Heart left ventricle (tissue), 16 donors: Measurements from ENCODE around the gene TMEM266. TPM values are rescaled to one million over a fixed set of nuclear protein-coding genes. Genes with fewer than 3 reads are reported as not detected.

ENCODE experiments used
- ATAC-seq, 4 donors: fragments of 200-7000 bp; cut with Tn5 transposase; one replicate each; pipeline ENCODE4 v1.9.1; 2020 to 2022; ENCODE audit warnings: moderate library complexity in 4 of 4, mild to moderate bottlenecking in 3 of 4, moderate number of reproducible peaks in 1 of 4
- DNase-seq, 5 donors: peaks; one replicate each; pipeline ENCODE4 v3.0.0-alpha.2; 2020
- H3K27ac ChIP-seq, 12 donors: fragments of 200-600 bp; sonication (generic) in 4 of 12; one replicate each; pipeline versions ENCODE4 v1.5.0 to v1.8.0; 2016 to 2022; ENCODE audit warnings: mild to moderate bottlenecking in 2 of 12
- H3K27me3 ChIP-seq, 9 donors: fragments of 200-600 bp; sonication (generic) in 2 of 9; one replicate each; pipeline versions ENCODE4 v1.5.1 to v1.8.0; 2016 to 2022; ENCODE audit warnings: mild to moderate bottlenecking in 3 of 9
- H3K36me3 ChIP-seq, 9 donors: fragments of 200-600 bp; sonication (generic) in 2 of 9; one replicate each; pipeline versions ENCODE4 v1.5.0 to v1.8.0; 2018 to 2022; ENCODE audit warnings: mild to moderate bottlenecking in 2 of 9
- H3K4me1 ChIP-seq, 12 donors: fragments of 200-600 bp; sonication (generic) in 4 of 12; one replicate each; pipeline versions ENCODE4 v1.5.0 to v1.8.0; 2016 to 2022; ENCODE audit warnings: mild to moderate bottlenecking in 3 of 12
- H3K4me3 ChIP-seq, 12 donors: fragments of 200-600 bp; sonication (generic) in 4 of 12; one replicate each; pipeline versions ENCODE4 v1.5.0 to v1.8.0; 2017 to 2022; ENCODE audit warnings: mild to moderate bottlenecking in 9 of 12, moderate library complexity in 4 of 12
- H3K9me3 ChIP-seq, 12 donors: fragments of 200-600 bp; sonication (generic) in 4 of 12; one replicate each; pipeline versions ENCODE4 v1.5.0 to v1.8.0; 2016 to 2022; ENCODE audit warnings: mild to moderate bottlenecking in 1 of 12
- POLR2A ChIP-seq, 2 donors: fragments of 450-650 bp; IDR thresholded peaks; one replicate each; pipeline ENCODE4 v1.6.1; 2017; ENCODE audit warnings: antibody characterized with exemption in 2 of 2, mild to moderate bottlenecking in 2 of 2, moderate library complexity in 2 of 2
- WGBS, 4 donors: extraction: QIAGEN DNeasy Blood & Tissue Kit in 2 of 4; methylation state at CpG; one replicate each; pipeline versions ENCODE4 v1.1.5 to v1.1.7; 2013 to 2018; 5-methylcytosine and 5-hydroxymethylcytosine counted together
- intact Hi-C, 10 donors: fragments of 100-400 bp; cut with DNase I; formaldehyde crosslinking; loops; one replicate each; pipeline versions ENCODE4 v1.11.1 to v1.14.2; 2022
- polyA plus RNA-seq, 2 donors: library from polyadenylated mRNA; stranded (reverse); fragments of 200-250 nt; gene quantifications; one replicate each; pipeline ENCODE4 v1.2.3, GENCODE V29; 2013
- total RNA-seq, 9 donors: library from RNA; depleted of rRNA in 2 of 9; stranded (reverse); fragments of >200 nt in 2 of 9; fragmentation: NEBNext Ultra II Directional in 3 of 9; extraction: Animal tissue kit (Norgen Biotek cat#: 25700) in 3 of 9; gene quantifications; one replicate each; pipeline versions ENCODE4 v1.1.0 to v1.2.4, GENCODE V29; 2016 to 2023
- TF ChIP-seq, protein P1 (sequence below), 12 donors: fragments of 200-600 bp; sonication (generic) in 4 of 12; IDR thresholded peaks; one replicate each; pipeline versions ENCODE4 v1.5.0 to v1.8.0; 2018 to 2022; ENCODE audit warnings: antibody characterized with exemption in 12 of 12, mild to moderate bottlenecking in 5 of 12
- donor health status: ischemic (EF 13 %, LVEDD 7.1; RV severe dilation, severe dysfunction).
- donor health status: healthy with polysubstance abuse.
- donor health status: DM: no; HTN: yes; CAD: no.
- donor health status: DM: no; HTN: no; CAD: no.
- donor health status: ischemic (EF 25% LVEDD 6.9; RV normal size, moderate dysfunction).
- donor health status: ischemic (EF 25% LVEDD 5.7; RV mildly dilated, moderate dysfunction).
- donor health status: healthy.
- donor health status: DM: yes; HTN: yes; CAD: no.
- donor health status: ischemic (EF 35%, LVEDD 5.7; RV mildly dilated, moderate dysfunction).
- donor health status: nonischemic (EF 11% LVEDD 7.7; RV severe dilation, severe dysfunction).
- donor health status: DM: yes; HTN: yes; CAD: no.
- donor health status: PGD.
- donor health status: ischemic (EF 29% LVEDD 5.4; RV normal size, mild dysfunction).
- donor health status: nonischemic (EF 23%, LVEDD 6.1; RV moderate dilation, normal function).

The TMEM266 gene
- total and polyA plus RNA-seq, 11 donors, result 0.03 to 0.38 (median 0.28) TPM; not detected in 6

DNA sequence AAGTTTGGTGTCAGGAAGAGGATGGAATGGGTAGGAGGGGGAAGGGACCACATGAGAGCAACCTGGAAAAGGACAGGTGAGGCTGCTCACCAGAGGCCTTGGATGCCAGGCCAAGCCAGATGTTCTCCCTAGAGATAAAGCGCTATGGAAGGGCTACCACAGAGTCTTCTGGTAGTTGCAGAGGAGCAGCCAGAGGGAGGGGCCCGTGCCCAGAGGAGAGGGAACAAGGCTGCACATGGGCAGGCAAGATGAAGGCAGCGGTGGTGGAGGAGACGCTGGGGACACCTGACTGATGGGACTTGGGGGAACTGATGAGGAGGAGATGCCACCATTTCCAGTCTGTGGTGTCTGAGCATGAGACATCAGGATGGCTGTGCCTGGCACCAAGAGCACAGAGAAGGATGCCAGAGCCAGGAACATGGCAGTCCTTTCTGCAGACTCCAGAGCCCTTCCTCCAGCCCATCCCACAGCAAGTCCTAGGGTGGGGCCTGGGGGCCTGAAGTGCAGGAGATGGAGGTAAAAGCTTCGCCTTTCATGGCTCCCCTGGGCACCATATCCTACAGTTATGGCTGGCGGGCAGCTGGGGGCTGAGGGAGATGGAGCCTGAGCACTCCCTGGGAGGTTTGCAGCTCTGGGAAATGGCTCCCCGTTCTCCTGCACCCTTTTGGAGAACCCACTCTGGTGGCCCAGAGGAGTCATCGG lies 148.4 kb downstream of the TMEM266 start:
- intact Hi-C loops, result no loop called here
- H3K27ac ChIP-seq, result no peak overlapping the region
- H3K4me1 ChIP-seq, result peaks cover 0 to 15% (median 7%) of the 10 kb centered on the region in 12 donors
- no peaks in the 10 kb centered on the region for H3K9me3 ChIP-seq
- H3K4me3 ChIP-seq, result no peak overlapping the region
- no peak for TF ChIP-seq POLR2A (IDR thresholded peaks at IDR 0.05)
- TF ChIP-seq, protein P1, sequence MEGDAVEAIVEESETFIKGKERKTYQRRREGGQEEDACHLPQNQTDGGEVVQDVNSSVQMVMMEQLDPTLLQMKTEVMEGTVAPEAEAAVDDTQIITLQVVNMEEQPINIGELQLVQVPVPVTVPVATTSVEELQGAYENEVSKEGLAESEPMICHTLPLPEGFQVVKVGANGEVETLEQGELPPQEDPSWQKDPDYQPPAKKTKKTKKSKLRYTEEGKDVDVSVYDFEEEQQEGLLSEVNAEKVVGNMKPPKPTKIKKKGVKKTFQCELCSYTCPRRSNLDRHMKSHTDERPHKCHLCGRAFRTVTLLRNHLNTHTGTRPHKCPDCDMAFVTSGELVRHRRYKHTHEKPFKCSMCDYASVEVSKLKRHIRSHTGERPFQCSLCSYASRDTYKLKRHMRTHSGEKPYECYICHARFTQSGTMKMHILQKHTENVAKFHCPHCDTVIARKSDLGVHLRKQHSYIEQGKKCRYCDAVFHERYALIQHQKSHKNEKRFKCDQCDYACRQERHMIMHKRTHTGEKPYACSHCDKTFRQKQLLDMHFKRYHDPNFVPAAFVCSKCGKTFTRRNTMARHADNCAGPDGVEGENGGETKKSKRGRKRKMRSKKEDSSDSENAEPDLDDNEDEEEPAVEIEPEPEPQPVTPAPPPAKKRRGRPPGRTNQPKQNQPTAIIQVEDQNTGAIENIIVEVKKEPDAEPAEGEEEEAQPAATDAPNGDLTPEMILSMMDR (IDR thresholded peaks at IDR 0.05), result no peak
- WGBS, 4 donors, result 86 to 90% (median 88%) methylated on average over 7 to 8 of the region's 8 CpGs
- DNase-seq (peak in 1 of 5 donors; percentile 19), ATAC-seq (no peak)
- H3K27me3 ChIP-seq, result no peaks in the 10 kb centered on the region
- peaks cover 0 to 41% (median 30%) of the 10 kb centered on the region in 9 donors for H3K36me3 ChIP-seq

DNA sequence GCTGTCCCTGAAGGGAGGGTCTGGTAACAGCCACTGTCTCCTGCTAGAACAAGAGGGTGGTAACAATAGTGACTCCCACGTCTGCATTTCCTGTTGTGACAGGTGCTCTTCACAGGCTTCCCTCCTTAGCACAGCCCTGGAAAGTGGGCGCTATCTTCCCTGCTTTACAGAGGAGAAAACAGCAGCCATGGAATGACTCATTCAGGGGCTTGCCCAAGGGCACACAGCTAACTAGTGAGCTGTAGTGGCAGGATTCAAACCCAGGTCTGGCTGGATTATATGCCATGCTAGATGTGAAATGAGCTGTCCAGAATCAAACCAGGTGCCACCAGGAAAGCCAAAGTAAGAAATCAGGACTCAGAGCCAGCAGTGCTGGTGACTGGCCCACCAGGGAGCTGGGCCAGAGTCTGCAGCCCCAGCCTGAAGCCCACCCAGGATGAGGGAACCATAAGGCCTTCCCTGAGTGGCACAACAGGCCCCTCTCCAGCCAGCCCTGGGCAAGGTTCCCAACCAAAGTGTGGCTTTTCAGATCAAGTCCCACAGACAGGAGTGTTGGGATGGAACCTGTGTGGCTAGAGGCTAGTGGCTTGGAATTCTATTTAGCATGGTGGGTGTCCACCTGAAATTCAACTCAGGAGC lies 149.1 kb downstream of the TMEM266 start:
- intact Hi-C loops, result no loop called here
- DNase-seq, result peak in 1 of 5 donors; percentile 4
- no peaks in the 10 kb centered on the region for H3K27me3 ChIP-seq
- no peak overlapping the region for H3K27ac ChIP-seq
- TF ChIP-seq, protein P1 (IDR thresholded peaks at IDR 0.05), result no peak
- TF ChIP-seq POLR2A (IDR thresholded peaks at IDR 0.05), result no peak
- 70 to 83% (median 80%) methylated on average over 2 of the region's 2 CpGs for WGBS, 4 donors
- no peak for ATAC-seq
- H3K9me3 ChIP-seq, result no peaks in the 10 kb centered on the region
- peaks cover 0 to 48% (median 37%) of the 10 kb centered on the region in 9 donors for H3K36me3 ChIP-seq
- no peak overlapping the region for H3K4me3 ChIP-seq
- peaks cover 0 to 15% (median 7%) of the 10 kb centered on the region in 12 donors for H3K4me1 ChIP-seq

DNA sequence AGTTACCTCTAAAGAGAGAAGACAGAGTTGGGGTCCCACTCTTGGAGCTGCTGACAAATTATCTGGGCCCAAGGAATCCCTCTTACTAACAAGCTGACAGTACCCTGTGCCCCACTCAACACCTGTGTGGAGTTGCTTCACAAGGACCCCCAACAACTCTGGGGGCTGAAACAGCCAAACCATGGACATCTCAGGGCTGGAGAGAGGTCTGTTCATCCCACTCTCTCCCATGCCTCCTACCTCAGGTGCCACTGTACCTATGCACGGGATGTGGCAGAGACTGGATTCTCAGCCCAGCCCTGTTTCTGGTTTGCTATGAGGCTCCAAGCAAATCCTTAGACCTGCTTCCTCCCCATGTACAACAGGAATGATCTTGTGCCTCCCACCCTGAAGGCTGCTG lies 149.7 kb downstream of the TMEM266 start:
- H3K9me3 ChIP-seq, result no peaks in the 10 kb centered on the region
- no peaks in the 10 kb centered on the region for H3K27me3 ChIP-seq
- TF ChIP-seq, protein P1 (IDR thresholded peaks at IDR 0.05), result no peak
- TF ChIP-seq POLR2A (IDR thresholded peaks at IDR 0.05), result no peak
- intact Hi-C loops, result no loop called here
- peaks cover 0 to 54% (median 43%) of the 10 kb centered on the region in 9 donors for H3K36me3 ChIP-seq
- ATAC-seq (no peak), DNase-seq (no peak)
- H3K27ac ChIP-seq, result no peak overlapping the region
- WGBS, 4 donors, result 98 to 100% (median 100%) methylated on average over 1 of the region's 1 CpG
- H3K4me3 ChIP-seq, result no peak overlapping the region
- H3K4me1 ChIP-seq, result peaks cover 0 to 15% (median 7%) of the 10 kb centered on the region in 12 donors

DNA sequence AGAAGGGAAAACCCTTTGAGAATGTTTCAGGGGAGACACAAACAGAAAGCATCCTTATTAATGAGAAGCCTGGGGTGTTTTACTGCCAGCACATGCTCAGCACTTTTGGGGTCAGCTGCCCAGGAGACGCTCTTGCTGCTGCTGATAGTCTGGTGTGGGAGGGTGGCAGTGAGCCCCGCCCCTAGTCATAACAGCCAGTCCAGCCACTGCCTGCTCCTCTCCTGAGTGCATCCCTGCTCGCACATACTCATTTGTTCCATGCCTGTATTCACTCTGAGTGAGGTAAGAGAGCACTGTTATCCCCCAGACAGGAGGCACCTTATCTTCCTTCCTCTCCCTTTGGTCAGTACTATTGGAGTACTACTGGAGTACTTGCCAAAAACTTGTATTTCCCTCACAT lies 150.2 kb downstream of the TMEM266 start:
- peaks cover 0 to 58% (median 47%) of the 10 kb centered on the region in 9 donors for H3K36me3 ChIP-seq
- peaks cover 0 to 15% (median 7%) of the 10 kb centered on the region in 12 donors for H3K4me1 ChIP-seq
- H3K27me3 ChIP-seq, result no peaks in the 10 kb centered on the region
- DNase-seq (peak in 1 of 5 donors; percentile 16), ATAC-seq (no peak)
- intact Hi-C loops, result no loop called here
- no peak overlapping the region for H3K27ac ChIP-seq
- H3K9me3 ChIP-seq, result no peaks in the 10 kb centered on the region
- H3K4me3 ChIP-seq, result no peak overlapping the region
- TF ChIP-seq POLR2A (IDR thresholded peaks at IDR 0.05), result no peak
- TF ChIP-seq, protein P1 (IDR thresholded peaks at IDR 0.05), result no peak
- WGBS, 4 donors, result 79 to 88% (median 85%) methylated on average over 3 of the region's 3 CpGs
